ENCODE data around the gene TMEM243.

DNA sequence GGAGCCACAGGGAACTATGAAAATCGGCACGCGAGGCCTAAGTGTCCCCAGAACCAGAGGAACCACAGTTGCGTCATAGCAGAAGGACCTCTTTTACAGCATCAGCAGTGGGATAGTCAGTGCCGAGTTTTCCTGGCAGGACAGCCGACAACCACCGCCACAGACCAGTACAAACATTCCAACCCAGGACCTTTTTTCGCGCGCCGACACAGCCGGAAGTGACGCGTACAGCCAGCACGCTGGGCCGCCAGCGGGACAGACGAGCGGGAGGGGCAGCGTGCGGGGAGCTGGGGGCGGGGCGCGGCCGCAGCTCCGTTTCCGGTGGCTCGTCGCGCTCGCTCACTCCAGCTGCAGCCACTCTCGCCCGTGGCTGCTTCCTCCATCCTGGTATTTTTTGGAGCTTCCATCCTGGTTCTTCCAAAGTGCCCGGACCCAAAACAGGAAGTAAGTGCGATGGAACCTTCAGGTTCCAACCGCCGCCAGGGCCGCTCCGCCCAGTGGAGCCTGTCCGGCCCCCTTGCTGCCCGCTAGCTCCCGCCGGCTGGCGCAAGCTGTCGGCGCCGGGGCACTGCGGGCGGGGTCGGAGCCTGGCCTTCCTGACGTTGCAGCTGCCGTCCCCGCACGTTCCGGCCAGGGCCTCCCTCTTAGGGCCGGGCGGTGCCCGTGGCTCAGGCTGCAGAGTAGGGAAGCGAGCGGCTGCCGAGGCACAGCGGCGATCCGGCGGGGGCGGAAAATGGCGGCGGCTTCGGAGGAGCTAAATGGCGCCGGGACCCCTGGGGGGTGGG is 67.2 kb downstream of the TMEM243 start, which contains the start of gene DMTF1:
- TF ChIP-seq, protein P1, sequence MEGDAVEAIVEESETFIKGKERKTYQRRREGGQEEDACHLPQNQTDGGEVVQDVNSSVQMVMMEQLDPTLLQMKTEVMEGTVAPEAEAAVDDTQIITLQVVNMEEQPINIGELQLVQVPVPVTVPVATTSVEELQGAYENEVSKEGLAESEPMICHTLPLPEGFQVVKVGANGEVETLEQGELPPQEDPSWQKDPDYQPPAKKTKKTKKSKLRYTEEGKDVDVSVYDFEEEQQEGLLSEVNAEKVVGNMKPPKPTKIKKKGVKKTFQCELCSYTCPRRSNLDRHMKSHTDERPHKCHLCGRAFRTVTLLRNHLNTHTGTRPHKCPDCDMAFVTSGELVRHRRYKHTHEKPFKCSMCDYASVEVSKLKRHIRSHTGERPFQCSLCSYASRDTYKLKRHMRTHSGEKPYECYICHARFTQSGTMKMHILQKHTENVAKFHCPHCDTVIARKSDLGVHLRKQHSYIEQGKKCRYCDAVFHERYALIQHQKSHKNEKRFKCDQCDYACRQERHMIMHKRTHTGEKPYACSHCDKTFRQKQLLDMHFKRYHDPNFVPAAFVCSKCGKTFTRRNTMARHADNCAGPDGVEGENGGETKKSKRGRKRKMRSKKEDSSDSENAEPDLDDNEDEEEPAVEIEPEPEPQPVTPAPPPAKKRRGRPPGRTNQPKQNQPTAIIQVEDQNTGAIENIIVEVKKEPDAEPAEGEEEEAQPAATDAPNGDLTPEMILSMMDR (IDR thresholded peaks at IDR 0.05) = peak in 2 of 4 experiments; percentile 6 to 40
- peak; percentile 64 to 83 for TF ChIP-seq POLR2A (IDR thresholded peaks at IDR 0.05)

Data from uterus (tissue), 2 donors.